HG03159 (cell line): ENCODE measurements around the gene C10orf90.

Experiments used
- ATAC-seq: cut with Tn5 transposase; IDR thresholded peaks from one replicate; pipeline ENCODE4 v1.9.1; 2021; ENCODE audit warnings: mild to moderate bottlenecking, moderate library complexity; ENCODE audit not compliant: unreplicated experiment

C10orf90 gene

GRCh38 chr10:126670056-126670894, at the start of gene C10orf90:
Gene C10orf90, minus strand, starts transcription at chr10:126670693. Its CDS starts 213 bp downstream, at chr10:126670480.
- no peak for ATAC-seq

- ATAC-seq = no peak
Measured at GRCh38 chr10:126716366-126716765, 45.9 kb upstream of the C10orf90 start.

- ATAC-seq = no peak
Measured at GRCh38 chr10:126713594-126713993, 43.1 kb upstream of the C10orf90 start.

GRCh38 chr10:126712681-126713080, 42.2 kb upstream of the C10orf90 start:
- ATAC-seq = no peak

GRCh38 chr10:126705951-126706565, 35.6 kb upstream of the C10orf90 start:
- no peak for ATAC-seq

GRCh38 chr10:126705131-126705530, 34.6 kb upstream of the C10orf90 start:
- no peak for ATAC-seq

GRCh38 chr10:126704649-126705048, 34.2 kb upstream of the C10orf90 start:
- no peak for ATAC-seq

GRCh38 chr10:126702181-126702580, 31.7 kb upstream of the C10orf90 start:
- no peak for ATAC-seq

GRCh38 chr10:126701526-126701925, 31.0 kb upstream of the C10orf90 start:
- no peak for ATAC-seq

- ATAC-seq = no peak
Measured at GRCh38 chr10:126696684-126697083, 26.2 kb upstream of the C10orf90 start.

GRCh38 chr10:126691456-126691855, 21.0 kb upstream of the C10orf90 start:
- ATAC-seq = no peak

GRCh38 chr10:126690534-126690933, 20.0 kb upstream of the C10orf90 start:
- ATAC-seq = no peak

GRCh38 chr10:126689461-126689994, 19.0 kb upstream of the C10orf90 start:
- no peak for ATAC-seq

GRCh38 chr10:126687121-126687606, 16.7 kb upstream of the C10orf90 start:
- no peak for ATAC-seq

- no peak for ATAC-seq
Measured at GRCh38 chr10:126686719-126687118, 16.2 kb upstream of the C10orf90 start.

GRCh38 chr10:126686268-126686667, 15.8 kb upstream of the C10orf90 start:
- no peak for ATAC-seq

GRCh38 chr10:126685756-126686155, 15.3 kb upstream of the C10orf90 start:
- ATAC-seq = no peak

GRCh38 chr10:126684171-126684745, 13.8 kb upstream of the C10orf90 start:
- ATAC-seq = no peak

- ATAC-seq = no peak
Measured at GRCh38 chr10:126683466-126683865, 13.0 kb upstream of the C10orf90 start.

GRCh38 chr10:126675656-126676438, 5.4 kb upstream of the C10orf90 start:
- no peak for ATAC-seq
